IMR-90 (cell line): ENCODE data around the gene CLDN7. TPM values are rescaled to one million over a fixed set of nuclear protein-coding genes. Genes with fewer than 3 reads are reported as not detected.
A peak's percentile ranks its signal among the peaks of the same experiment; 100 is the strongest.

ENCODE experiments used
- ATAC-seq: fragments of 200-7000 bp; cut with Tn5 transposase; 2 replicates; pipeline ENCODE4 v1.9.1; 2020; ENCODE audit warnings: low read depth, mild to moderate bottlenecking, moderate library complexity
- BruUV-seq: library from RNA; stranded (reverse); fragments of 400-500 nt; replicated peaks from 2 replicates; lab custom pipeline; 2021; lab: Mats Ljungman, UMichigan
- CTCF ChIA-PET: fragments of 300-600 bp; formaldehyde crosslinking; extraction: SDS; loops from one replicate; lab custom pipeline; 2021; ENCODE audit warnings: antibody characterized with exemption; lab: Yijun Ruan, JAX
- POLR2A ChIA-PET: fragments of 300-600 bp; sonication (Branson Sonifier 250); formaldehyde crosslinking; loops from one replicate; lab custom pipeline; 2022; ENCODE audit warnings: antibody characterized with exemption; ENCODE audit not compliant: unreplicated experiment; lab: Charles Lee
- DNase-seq: peaks from one replicate; pipeline ENCODE4 v3.0.0; 2013
- H2AFZ ChIP-seq: replicated peaks from 2 replicates; pipeline ENCODE3; 2013; ENCODE audit warnings: low read length, mild to moderate bottlenecking; ENCODE audit not compliant: poor library complexity
- H2AK5ac ChIP-seq: 2 replicates; pipeline ENCODE4 v1.6.1; 2013; ENCODE audit warnings: low read depth, low read length, inconsistent platforms
- H2AK9ac ChIP-seq: replicated peaks from 2 replicates; pipeline ENCODE3; 2013; ENCODE audit warnings: mild to moderate bottlenecking, low read depth, low read length, moderate library complexity; ENCODE audit not compliant: poor library complexity
- H2BK120ac ChIP-seq: 2 replicates; pipeline ENCODE4 v1.6.1; 2013; ENCODE audit warnings: low read depth, low read length, inconsistent platforms
- H2BK15ac ChIP-seq: 3 replicates; pipeline ENCODE4 v1.6.1; 2013; ENCODE audit warnings: low read depth, low read length, inconsistent platforms
- H2BK20ac ChIP-seq: 2 replicates; pipeline ENCODE4 v1.6.1; 2013; ENCODE audit warnings: low read depth, mild to moderate bottlenecking, inconsistent platforms, low read length, moderate library complexity
- H2BK5ac ChIP-seq: 2 replicates; pipeline ENCODE4 v1.6.1; 2013; ENCODE audit warnings: mild to moderate bottlenecking, low read depth, low read length, inconsistent platforms; ENCODE audit not compliant: poor library complexity, severe bottlenecking
- H3K14ac ChIP-seq: replicated peaks from 2 replicates; pipeline ENCODE4 v1.6.1; 2013; ENCODE audit warnings: low read depth, low read length, inconsistent platforms
- H3K18ac ChIP-seq: 2 replicates; pipeline ENCODE4 v1.6.1; 2013; ENCODE audit warnings: low read depth, low read length, control low read depth
- H3K23ac ChIP-seq: 2 replicates; pipeline ENCODE4 v1.6.1; 2013; ENCODE audit warnings: low read depth, low read length, inconsistent platforms
- H3K27ac ChIP-seq: 2 replicates; pipeline ENCODE4 v1.5.1; 2013; ENCODE audit warnings: mild to moderate bottlenecking, control low read depth, low read length; ENCODE audit not compliant: insufficient read depth
- H3K27me3 ChIP-seq: 2 replicates; pipeline ENCODE4 v1.6.1; 2013; ENCODE audit warnings: low read length; ENCODE audit not compliant: control insufficient read depth, insufficient read depth
- H3K36me3 ChIP-seq: 2 replicates; pipeline ENCODE4 v1.6.1; 2013; ENCODE audit warnings: low read length, mixed read lengths; ENCODE audit not compliant: control insufficient read depth, insufficient read depth
- H3K4ac ChIP-seq: 2 replicates; pipeline ENCODE4 v1.6.1; 2013; ENCODE audit warnings: low read depth, low read length, inconsistent platforms
- H3K4me1 ChIP-seq: 2 replicates; pipeline ENCODE4 v1.6.1; 2013; ENCODE audit warnings: low read length, mixed read lengths; ENCODE audit not compliant: control insufficient read depth, insufficient read depth
- H3K4me2 ChIP-seq: 2 replicates; pipeline ENCODE4 v1.6.1; 2013; ENCODE audit warnings: low read depth, mild to moderate bottlenecking, control low read depth, low read length, moderate library complexity
- H3K4me3 ChIP-seq: 2 replicates; pipeline ENCODE4 v1.5.1; 2013; ENCODE audit warnings: low read depth, mild to moderate bottlenecking, control low read depth, low read length, moderate library complexity; ENCODE audit not compliant: insufficient read depth
- H3K56ac ChIP-seq: 2 replicates; pipeline ENCODE4 v1.6.1; 2013; ENCODE audit warnings: low read length, inconsistent platforms; ENCODE audit not compliant: insufficient read depth; ENCODE audit errors: extremely low read depth
- H3K79me1 ChIP-seq, 2 experiments: 2 replicates each; pipeline ENCODE4 v1.6.1; 2013; ENCODE audit warnings: low read length in 2 of 2, inconsistent platforms in 1 of 2, low read depth in 1 of 2
- H3K9ac ChIP-seq: 2 replicates; pipeline ENCODE4 v1.6.1; 2013; ENCODE audit warnings: low read depth, low read length, control low read depth
- H3K9me1 ChIP-seq: 2 replicates; pipeline ENCODE4 v1.6.1; 2013; ENCODE audit warnings: low read length, inconsistent platforms; ENCODE audit not compliant: insufficient read depth
- H3K9me3 ChIP-seq: 2 replicates; pipeline ENCODE4 v1.6.1; 2013; ENCODE audit warnings: low read length; ENCODE audit not compliant: control insufficient read depth, insufficient read depth
- H4K20me1 ChIP-seq: 2 replicates; pipeline ENCODE4 v1.6.1; 2013; ENCODE audit warnings: low read length, inconsistent platforms; ENCODE audit not compliant: insufficient read depth
- H4K5ac ChIP-seq: 2 replicates; pipeline ENCODE4 v1.6.1; 2013; ENCODE audit warnings: mild to moderate bottlenecking, low read depth, low read length, control low read depth
- H4K8ac ChIP-seq, 2 experiments: 2 replicates each; pipeline ENCODE4 v1.6.1; 2013; ENCODE audit warnings: low read depth in 2 of 2, low read length in 2 of 2, control low read depth in 1 of 2, inconsistent platforms in 1 of 2
- H4K91ac ChIP-seq: 2 replicates; pipeline ENCODE4 v1.6.1; 2013; ENCODE audit warnings: low read depth, low read length, inconsistent platforms; ENCODE audit not compliant: insufficient read depth
- BHLHE40 ChIP-seq: fragments of 150-350 bp; IDR thresholded peaks from 2 replicates; pipeline ENCODE4 v1.6.1; 2016; ENCODE audit warnings: mild to moderate bottlenecking, low read depth, low read length
- CEBPB ChIP-seq: IDR thresholded peaks from 2 replicates; pipeline ENCODE4 v1.6.1; 2012; ENCODE audit warnings: low read depth, low read length, improper control_type of control experiment
- CHD1 ChIP-seq: IDR thresholded peaks from 2 replicates; pipeline ENCODE4 v1.6.1; 2012; ENCODE audit warnings: low read depth, low read length, improper control_type of control experiment
- CTCF ChIP-seq: conservative IDR thresholded peaks from 2 replicates; pipeline ENCODE4 v1.5.1; 2012; ENCODE audit warnings: mild to moderate bottlenecking, low read depth, low read length, improper control_type of control experiment
- ELK1 ChIP-seq: fragments of 150-350 bp; IDR thresholded peaks from 2 replicates; pipeline ENCODE4 v1.6.1; 2016; ENCODE audit warnings: low read depth, mild to moderate bottlenecking, low read length, moderate library complexity, borderline replicate concordance
- FOS ChIP-seq: fragments of 150-350 bp; IDR thresholded peaks from 2 replicates; pipeline ENCODE4 v1.6.1; 2016; ENCODE audit warnings: low read depth, low read length
- MAFK ChIP-seq: IDR thresholded peaks from 2 replicates; pipeline ENCODE4 v1.6.1; 2012; ENCODE audit warnings: low read depth, low read length, improper control_type of control experiment
- MAZ ChIP-seq: IDR thresholded peaks from 2 replicates; pipeline ENCODE4 v1.6.1; 2012; ENCODE audit warnings: low read depth, mild to moderate bottlenecking, low read length, improper control_type of control experiment, moderate library complexity, borderline replicate concordance
- MXI1 ChIP-seq: IDR thresholded peaks from 2 replicates; pipeline ENCODE4 v1.6.1; 2012; ENCODE audit warnings: low read depth, mild to moderate bottlenecking, low read length, moderate library complexity, borderline replicate concordance
- NFE2L2 ChIP-seq: fragments of 150-350 bp; IDR thresholded peaks from 2 replicates; pipeline ENCODE4 v1.6.1; 2016; ENCODE audit warnings: low read depth, mild to moderate bottlenecking, low read length
- POLR2A ChIP-seq: IDR thresholded peaks from 2 replicates; pipeline ENCODE4 v1.6.1; 2012; ENCODE audit warnings: mild to moderate bottlenecking, low read depth, low read length
- RAD21 ChIP-seq: IDR thresholded peaks from 2 replicates; pipeline ENCODE4 v1.6.1; 2012; ENCODE audit warnings: low read length, improper control_type of control experiment
- RCOR1 ChIP-seq: IDR thresholded peaks from 2 replicates; pipeline ENCODE4 v1.6.1; 2012; ENCODE audit warnings: mild to moderate bottlenecking, low read length, improper control_type of control experiment; ENCODE audit not compliant: insufficient replicate concordance
- RFX5 ChIP-seq: IDR thresholded peaks from 2 replicates; pipeline ENCODE4 v1.8.0; 2012; ENCODE audit warnings: low read depth, mild to moderate bottlenecking, low read length, moderate library complexity
- SMC3 ChIP-seq: fragments of 150-350 bp; IDR thresholded peaks from 2 replicates; pipeline ENCODE4 v1.6.1; 2016; ENCODE audit warnings: low read depth, mild to moderate bottlenecking, antibody characterized with exemption, low read length, moderate library complexity
- WGBS, 2 experiments: methylation state at CpG; one replicate each; pipeline versions ENCODE4 v1.1.5 to v1.1.7; 2013; ENCODE audit warnings: missing lambda C conversion rate in 2 of 2; ENCODE audit not compliant: insufficient read length in 1 of 2; ENCODE audit errors: extremely low coverage in 2 of 2; 5-methylcytosine and 5-hydroxymethylcytosine counted together
- dilution Hi-C: fragments of 300-500 bp; cut with HindIII; formaldehyde crosslinking; loops from one replicate; pipeline ENCODE4 v1.14.3; 2018; ENCODE audit warnings: low sequenced_read_pairs; ENCODE audit not compliant: unreplicated experiment
- in situ Hi-C: fragments of 300-500 bp; cut with MboI; formaldehyde crosslinking; loops from 3 replicates; pipeline ENCODE4 v1.14.3; 2019; ENCODE audit warnings: low sequenced_read_pairs, inconsistent platforms, mixed read lengths
- intact Hi-C: fragments of 100-400 bp; cut with micrococcal nuclease; formaldehyde crosslinking; loops from 2 replicates; pipeline ENCODE4 v1.10.0; 2022
- polyA plus RNA-seq, 3 experiments: library from polyadenylated mRNA; depleted of rRNA; stranded (reverse); fragments of >200 nt; gene quantifications; 2 replicates each; pipeline ENCODE4 v1.2.3, GENCODE V29; 2012; ENCODE audit warnings: low replicate concordance in 1 of 3
- total RNA-seq: library from RNA; depleted of rRNA; stranded (reverse); fragments of >200 nt; gene quantifications from 2 replicates; pipeline ENCODE4 v1.2.3, GENCODE V29; 2012
- TF ChIP-seq, protein P1 (sequence below): fragments of 150-350 bp; IDR thresholded peaks from 2 replicates; pipeline ENCODE4 v1.6.1; 2017; ENCODE audit warnings: mild to moderate bottlenecking, antibody characterized with exemption, low read length, low read depth

The CLDN7 gene
- total and polyA plus RNA-seq, 2 of the 4 experiments (the other 2 are of a cell fraction) = 1.4 TPM

DNA sequence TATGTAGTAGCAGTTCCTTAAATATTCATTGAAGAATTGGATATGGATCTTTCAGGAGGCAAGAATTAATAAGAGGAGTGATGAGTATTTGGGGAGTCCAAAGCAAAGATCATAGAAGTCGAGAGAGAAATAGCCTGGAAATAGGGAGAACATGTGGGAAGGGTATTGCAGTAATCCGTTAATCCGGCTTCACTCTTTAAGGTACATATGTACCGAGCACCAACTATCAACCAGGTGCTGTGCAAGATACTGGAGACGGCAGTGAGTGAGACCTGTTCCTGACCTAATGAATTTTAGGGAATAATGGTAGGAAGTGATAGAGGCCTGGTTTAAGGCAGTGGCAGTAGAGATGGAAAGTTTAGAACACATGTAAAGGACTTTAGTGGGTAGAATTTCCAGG, 9.2 kb downstream of the CLDN7 start:
- no peaks in the 10 kb centered on the region for H3K9me3 ChIP-seq
- peak overlapping the region; percentile 43 for H3K4ac ChIP-seq
- peak overlapping the region; percentile 91 for H3K4me2 ChIP-seq
- H3K14ac ChIP-seq = peak overlapping the region; percentile 64; the same call in 1 of the 2 replicates
- peak overlapping the region; percentile 84; the same call in 1 of the 2 replicates for H3K56ac ChIP-seq
- no peak overlapping the region for H2AK9ac ChIP-seq
- POLR2A ChIA-PET = no interaction called here
- no peak overlapping the region for H4K5ac ChIP-seq
- no TSS peak for BruUV-seq
- WGBS, 2 experiments = 67% methylated on average over 1 of the region's 5 CpGs; no CpG with 5 or more reads in 1 of the 2 experiments
- H3K9me1 ChIP-seq = peaks cover 10% of the 10 kb centered on the region
- H4K20me1 ChIP-seq = peaks cover 9% of the 10 kb centered on the region; the same call in 1 of the 2 replicates
- H3K23ac ChIP-seq = peak overlapping the region; percentile 83
- H3K27me3 ChIP-seq = no peaks in the 10 kb centered on the region
- no peak overlapping the region for H2BK120ac ChIP-seq
- H3K79me1 ChIP-seq = peaks cover 7 to 44% of the 10 kb centered on the region in 2 experiments; a peak in 3 of 4 replicates
- H3K27ac ChIP-seq = no peak overlapping the region
- DNase-seq (no peak), ATAC-seq (no peak)
- peak overlapping the region; percentile 63 to 90; a peak in 3 of 4 replicates for H4K8ac ChIP-seq
- H2BK15ac ChIP-seq = no peak overlapping the region
- no peak overlapping the region for H3K18ac ChIP-seq
- H3K4me3 ChIP-seq = peak overlapping the region; percentile 71
- CTCF ChIA-PET = no interaction called here
- H2BK20ac ChIP-seq = no peak overlapping the region
- no peak overlapping the region for H4K91ac ChIP-seq
- peak overlapping the region; percentile 78; the same call in 1 of the 2 replicates for H3K9ac ChIP-seq
- H2AFZ ChIP-seq = no peak overlapping the region
- peak overlapping the region; percentile 35; the same call in 1 of the 2 replicates for H2AK5ac ChIP-seq
- intact Hi-C loops = no loop called here
- H3K4me1 ChIP-seq = peaks cover 8% of the 10 kb centered on the region
- dilution Hi-C loops = no loop called here
- in situ Hi-C loops = no loop called here
- TF ChIP-seq MXI1 (no peak), RAD21 (no peak), ELK1 (no peak), NFE2L2 (no peak), BHLHE40 (no peak), POLR2A (no peak), FOS (no peak), RFX5 (no peak), RCOR1 (no peak), SMC3 (no peak), CTCF (no peak), MAFK (no peak), MAZ (no peak), CEBPB (no peak), CHD1 (no peak)
- TF ChIP-seq, protein P1, sequence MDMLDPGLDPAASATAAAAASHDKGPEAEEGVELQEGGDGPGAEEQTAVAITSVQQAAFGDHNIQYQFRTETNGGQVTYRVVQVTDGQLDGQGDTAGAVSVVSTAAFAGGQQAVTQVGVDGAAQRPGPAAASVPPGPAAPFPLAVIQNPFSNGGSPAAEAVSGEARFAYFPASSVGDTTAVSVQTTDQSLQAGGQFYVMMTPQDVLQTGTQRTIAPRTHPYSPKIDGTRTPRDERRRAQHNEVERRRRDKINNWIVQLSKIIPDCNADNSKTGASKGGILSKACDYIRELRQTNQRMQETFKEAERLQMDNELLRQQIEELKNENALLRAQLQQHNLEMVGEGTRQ = no peak
- peak overlapping the region; percentile 94 for H2BK5ac ChIP-seq
- H3K36me3 ChIP-seq = peaks cover 19% of the 10 kb centered on the region
